SK-N-DZ (cell line): ENCODE data around the gene ZP2.

ENCODE experiments used
- DNase-seq: peaks from one replicate; pipeline ENCODE4 v3.0.0-alpha.2; 2015; ENCODE audit warnings: low spot score

Gene ZP2

GRCh38 chr16:21150375-21151001 is 60.9 kb downstream of the ZP2 start, which contains the start of gene DNAH3:
Gene DNAH3 (minus strand): TSS chr16:21150846. CDS start chr16:21150319, 527 bp downstream.
- DNase-seq = no peak
